Aorta (tissue), 5 donors: ENCODE results near the gene KCNMA1. TPM values are rescaled to one million over a fixed set of nuclear protein-coding genes. Genes with fewer than 3 reads are reported as not detected.
A peak's percentile ranks its signal among the peaks of the same experiment; 100 is the strongest.
"Not testable (repeated sequence)": the region's sequence is repeated elsewhere in the genome, so short reads cannot be mapped to it uniquely, and the experiment has no call there.

Source experiments
- ATAC-seq: fragments of 200-7000 bp; cut with Tn5 transposase; one replicate; pipeline ENCODE4 v1.9.1; 2022; ENCODE audit warnings: moderate library complexity; ENCODE audit not compliant: low FRiP score
- DNase-seq, 2 donors: peaks; one replicate each; pipeline ENCODE4 v3.0.0-alpha.2; 2020
- H3K27ac ChIP-seq, 2 donors: one replicate each; pipeline ENCODE4 v1.5.1; 2013; ENCODE audit warnings: low read length in 2 of 2, mild to moderate bottlenecking in 2 of 2, moderate library complexity in 2 of 2, control low read depth in 1 of 2, inconsistent platforms in 1 of 2, low read depth in 1 of 2
- H3K27me3 ChIP-seq, 2 donors: one replicate each; pipeline ENCODE4 v1.6.1; 2013; ENCODE audit warnings: control low read depth in 1 of 2, low read length in 1 of 2, mild to moderate bottlenecking in 1 of 2, moderate library complexity in 1 of 2; ENCODE audit not compliant: insufficient read depth in 2 of 2, control insufficient read depth in 1 of 2
- H3K36me3 ChIP-seq, 2 donors: one replicate each; pipeline ENCODE4 v1.6.1; 2013; ENCODE audit warnings: control low read depth in 1 of 2, low read length in 1 of 2, mild to moderate bottlenecking in 1 of 2; ENCODE audit not compliant: insufficient read depth in 2 of 2, control insufficient read depth in 1 of 2
- H3K4me1 ChIP-seq, 2 donors: one replicate each; pipeline ENCODE4 v1.6.1; 2013; ENCODE audit warnings: low read length in 2 of 2, control low read depth in 1 of 2, mild to moderate bottlenecking in 1 of 2, moderate library complexity in 1 of 2; ENCODE audit not compliant: insufficient read depth in 2 of 2, control insufficient read depth in 1 of 2
- H3K4me3 ChIP-seq, 2 donors: one replicate each; pipeline ENCODE4 v1.5.1; 2013; ENCODE audit warnings: low read length in 2 of 2, control low read depth in 1 of 2, mild to moderate bottlenecking in 1 of 2
- H3K9me3 ChIP-seq: one replicate; pipeline ENCODE4 v1.6.1; 2013; ENCODE audit warnings: mild to moderate bottlenecking, low read length; ENCODE audit not compliant: control insufficient read depth
- WGBS, 2 donors: extraction: QIAGEN DNeasy Blood & Tissue Kit; methylation state at CpG; one replicate each; pipeline ENCODE4 v1.1.7; 2013; 5-methylcytosine and 5-hydroxymethylcytosine counted together
- intact Hi-C, 2 donors: fragments of 100-400 bp; cut with DNase I; formaldehyde crosslinking; loops; one replicate each; pipeline versions ENCODE4 v1.14.2 to v1.15.0; 2022
- polyA plus RNA-seq, 2 donors: library from polyadenylated mRNA; stranded (reverse); fragments of 200-250 nt; gene quantifications; one replicate each; pipeline ENCODE4 v1.2.3, GENCODE V29; 2013
- total RNA-seq, 2 donors: library from RNA; stranded (reverse); fragmentation: NEBNext Ultra II Directional; extraction: Animal tissue kit (Norgen Biotek cat#: 25700); gene quantifications; one replicate each; pipeline ENCODE4 v1.2.1, GENCODE V29; 2021
- donor health status: healthy with polysubstance abuse.
- donor health status: Bipolar disorder and iron deficiency.
- donor health status: DM: no; HTN: no; CAD: no.
- donor health status: DM: no; HTN: no; CAD: no.
- donor health status: DM: yes; HTN: yes; CAD: no.

KCNMA1 gene
- total and polyA plus RNA-seq, 4 donors: 36.8 to 163 (median 125) TPM

GRCh38 chr10:77592510-77592909 is 45.1 kb downstream of the KCNMA1 start:
- no peaks in the 10 kb centered on the region for H3K9me3 ChIP-seq
- peaks cover 0 to 4% of the 10 kb centered on the region in 2 donors for H3K4me1 ChIP-seq
- WGBS, 2 donors: 48 to 60% methylated on average over 4 of the region's 4 CpGs
- intact Hi-C loops: loop anchor here (5.0 kb wide), 2 partner anchors 40 to 170 kb away; no protein-coding TSS in a partner anchor
- DNase-seq (peak in 1 of 2 donors; percentile 31), ATAC-seq (no peak)
- no peaks in the 10 kb centered on the region for H3K36me3 ChIP-seq
- H3K4me3 ChIP-seq: no peak overlapping the region
- H3K27me3 ChIP-seq: no peaks in the 10 kb centered on the region
- H3K27ac ChIP-seq: peak overlapping the region in 1 of 2 donors; percentile 67

GRCh38 chr10:77591238-77591880 is 46.2 kb downstream of the KCNMA1 start:
- DNase-seq (peak in 1 of 2 donors; percentile 5), ATAC-seq (no peak)
- peak overlapping the region; percentile 68 to 90 for H3K27ac ChIP-seq
- WGBS, 2 donors: 66 to 67% methylated on average over 3 of the region's 3 CpGs
- H3K4me1 ChIP-seq: peaks cover 2 to 6% of the 10 kb centered on the region in 2 donors
- H3K27me3 ChIP-seq: no peaks in the 10 kb centered on the region
- H3K4me3 ChIP-seq: no peak overlapping the region
- H3K9me3 ChIP-seq: no peaks in the 10 kb centered on the region
- intact Hi-C loops: loop anchor here (5.0 kb wide), 2 partner anchors 41 to 169 kb away; no protein-coding TSS in a partner anchor
- H3K36me3 ChIP-seq: no peaks in the 10 kb centered on the region

- Histone ChIP-seq H3K4me3 (no peak overlapping the region), H3K27me3 (no peaks in the 10 kb centered on the region), H3K27ac (peak overlapping the region; percentile 68 to 90), H3K9me3 (no peaks in the 10 kb centered on the region), H3K36me3 (no peaks in the 10 kb centered on the region), H3K4me1 (peaks cover 2 to 8% of the 10 kb centered on the region in 2 donors)
- intact Hi-C loops: loop anchor here (5.0 kb wide), 2 partner anchors 42 to 168 kb away; no protein-coding TSS in a partner anchor
- peak; percentile 80 to 87 for DNase-seq
- ATAC-seq: peak; percentile 81
- 12 to 18% methylated on average over 30 to 32 of the region's 32 CpGs for WGBS, 2 donors
These were observed 47.0 kb downstream of the KCNMA1 start for GRCh38 chr10:77590344-77591237.

GRCh38 chr10:77589703-77590102 is 47.9 kb downstream of the KCNMA1 start:
- not testable (repeated sequence) for H3K36me3 ChIP-seq, H3K27me3 ChIP-seq, H3K4me3 ChIP-seq, ATAC-seq, H3K9me3 ChIP-seq, H3K27ac ChIP-seq
- 85 to 88% methylated on average over 8 of the region's 8 CpGs for WGBS, 2 donors
- intact Hi-C loops: loop anchor here (5.0 to 10.0 kb wide), 3 partner anchors 43 to 167 kb away; no protein-coding TSS in a partner anchor
- H3K4me1 ChIP-seq: peaks cover 2 to 11% of the 10 kb centered on the region in 2 donors
- peak in 1 of 2 donors; percentile 45 for DNase-seq

- Histone ChIP-seq H3K4me3 (no peak overlapping the region), H3K9me3 (no peaks in the 10 kb centered on the region), H3K4me1 (peaks cover 2 to 11% of the 10 kb centered on the region in 2 donors), H3K36me3 (no peaks in the 10 kb centered on the region), H3K27me3 (no peaks in the 10 kb centered on the region), H3K27ac (peak overlapping the region in 1 of 2 donors; percentile 0)
- DNase-seq (peak in 1 of 2 donors; percentile 8), ATAC-seq (no peak)
- WGBS, 2 donors: 95 to 98% methylated on average over 7 of the region's 7 CpGs
- intact Hi-C loops: loop anchor here in 1 of 2 donors (10.0 kb wide), 1 partner anchor 54 kb away; no protein-coding TSS in a partner anchor
These were observed 48.7 kb downstream of the KCNMA1 start for GRCh38 chr10:77588886-77589285.

GRCh38 chr10:77587416-77587790 is 50.2 kb downstream of the KCNMA1 start:
- peaks cover 4 to 9% of the 10 kb centered on the region in 2 donors for H3K4me1 ChIP-seq
- H3K9me3 ChIP-seq: no peaks in the 10 kb centered on the region
- DNase-seq (peak in 1 of 2 donors; percentile 44), ATAC-seq (no peak)
- peak overlapping the region; percentile 88 to 97 for H3K27ac ChIP-seq
- no peaks in the 10 kb centered on the region for H3K36me3 ChIP-seq
- 97 to 98% methylated on average over 3 of the region's 3 CpGs for WGBS, 2 donors
- H3K27me3 ChIP-seq: no peaks in the 10 kb centered on the region
- intact Hi-C loops: loop anchor here in 1 of 2 donors (10.0 kb wide), 1 partner anchor 53 kb away; no protein-coding TSS in a partner anchor
- H3K4me3 ChIP-seq: no peak overlapping the region

GRCh38 chr10:77586719-77587415 is 50.7 kb downstream of the KCNMA1 start:
- 24 to 25% methylated on average over 7 of the region's 7 CpGs for WGBS, 2 donors
- Histone ChIP-seq H3K27me3 (no peaks in the 10 kb centered on the region), H3K36me3 (no peaks in the 10 kb centered on the region), H3K27ac (peak overlapping the region; percentile 88 to 97), H3K4me1 (peaks cover 4 to 9% of the 10 kb centered on the region in 2 donors), H3K9me3 (no peaks in the 10 kb centered on the region), H3K4me3 (no peak overlapping the region)
- peak; percentile 56 for ATAC-seq
- DNase-seq: peak in 1 of 2 donors; percentile 74
- intact Hi-C loops: loop anchor here in 1 of 2 donors (10.0 kb wide), 1 partner anchor 52 kb away; no protein-coding TSS in a partner anchor

- Histone ChIP-seq H3K4me1 (peaks cover 4 to 9% of the 10 kb centered on the region in 2 donors), H3K27me3 (no peaks in the 10 kb centered on the region), H3K36me3 (no peaks in the 10 kb centered on the region), H3K27ac (no peak overlapping the region), H3K4me3 (no peak overlapping the region), H3K9me3 (no peaks in the 10 kb centered on the region)
- no peak for DNase-seq
- no peak for ATAC-seq
- intact Hi-C loops: loop anchor here in 1 of 2 donors (10.0 kb wide), 1 partner anchor 50 kb away; no protein-coding TSS in a partner anchor
- WGBS, 2 donors: 31 to 37% methylated on average over 6 of the region's 6 CpGs
These were observed 52.7 kb downstream of the KCNMA1 start for GRCh38 chr10:77584938-77585337.
